ENCODE data around the gene SERPINB4.

Gene SERPINB4

GRCh38 chr18:63626431-63626830 lies 17.6 kb downstream of the SERPINB4 start:
- no peak for DNase-seq

DNA sequence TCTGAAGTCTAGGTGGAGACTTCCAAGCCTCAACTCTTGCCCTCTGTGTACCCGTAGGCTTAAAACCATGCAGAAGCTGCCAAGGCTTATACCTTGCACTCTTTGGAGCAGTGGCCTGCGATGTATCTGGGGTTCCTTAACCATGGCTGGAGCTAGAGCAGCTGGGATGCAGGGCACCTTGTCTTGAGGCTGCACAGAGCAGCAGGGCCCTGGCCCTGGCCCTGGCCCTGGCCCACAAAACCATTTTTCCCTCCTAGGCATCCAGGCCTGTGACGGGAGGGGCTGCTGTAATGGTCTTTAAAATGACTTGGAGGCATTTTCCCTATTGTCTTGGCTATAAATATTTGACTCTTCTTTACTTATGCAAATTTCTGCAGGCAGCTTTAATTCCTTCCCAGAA lies 19.2 kb downstream of the SERPINB4 start:
- no peak for DNase-seq

DNA sequence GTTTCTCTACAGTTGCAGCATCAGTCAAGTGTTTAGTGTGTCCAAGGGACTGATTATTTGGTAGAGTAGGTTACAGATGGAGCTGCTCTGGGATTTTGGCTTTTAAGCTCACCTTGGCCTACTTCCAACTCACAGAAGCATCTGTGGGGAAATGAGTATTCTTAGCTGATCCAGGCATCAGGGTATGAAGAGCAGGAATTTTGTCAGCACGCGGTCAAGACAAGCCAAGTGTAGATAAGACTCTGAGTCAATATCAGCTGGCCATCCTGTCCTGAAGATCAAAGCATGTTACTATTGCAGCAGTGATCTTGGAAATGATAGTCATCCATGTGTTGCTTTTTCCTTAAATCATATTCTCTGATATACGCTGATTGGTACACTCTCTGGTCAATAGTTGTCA lies 24.4 kb downstream of the SERPINB4 start:
- no peak for DNase-seq

DNA sequence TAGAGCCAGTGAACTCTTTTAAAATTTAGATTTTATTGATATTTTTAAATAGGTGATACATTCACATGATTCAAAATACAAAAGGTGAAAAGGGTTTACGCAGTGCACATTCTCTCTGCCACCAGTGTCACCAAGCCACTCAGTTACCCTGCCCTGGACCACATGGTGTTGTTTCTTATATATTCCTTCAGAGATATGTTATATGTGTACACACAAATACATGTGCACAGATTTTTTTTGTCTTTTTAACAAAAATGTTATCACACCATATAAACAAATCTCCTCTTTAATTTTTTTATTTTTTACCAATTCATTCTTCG lies 26.2 kb downstream of the SERPINB4 start:
- DNase-seq, result no peak

DNA sequence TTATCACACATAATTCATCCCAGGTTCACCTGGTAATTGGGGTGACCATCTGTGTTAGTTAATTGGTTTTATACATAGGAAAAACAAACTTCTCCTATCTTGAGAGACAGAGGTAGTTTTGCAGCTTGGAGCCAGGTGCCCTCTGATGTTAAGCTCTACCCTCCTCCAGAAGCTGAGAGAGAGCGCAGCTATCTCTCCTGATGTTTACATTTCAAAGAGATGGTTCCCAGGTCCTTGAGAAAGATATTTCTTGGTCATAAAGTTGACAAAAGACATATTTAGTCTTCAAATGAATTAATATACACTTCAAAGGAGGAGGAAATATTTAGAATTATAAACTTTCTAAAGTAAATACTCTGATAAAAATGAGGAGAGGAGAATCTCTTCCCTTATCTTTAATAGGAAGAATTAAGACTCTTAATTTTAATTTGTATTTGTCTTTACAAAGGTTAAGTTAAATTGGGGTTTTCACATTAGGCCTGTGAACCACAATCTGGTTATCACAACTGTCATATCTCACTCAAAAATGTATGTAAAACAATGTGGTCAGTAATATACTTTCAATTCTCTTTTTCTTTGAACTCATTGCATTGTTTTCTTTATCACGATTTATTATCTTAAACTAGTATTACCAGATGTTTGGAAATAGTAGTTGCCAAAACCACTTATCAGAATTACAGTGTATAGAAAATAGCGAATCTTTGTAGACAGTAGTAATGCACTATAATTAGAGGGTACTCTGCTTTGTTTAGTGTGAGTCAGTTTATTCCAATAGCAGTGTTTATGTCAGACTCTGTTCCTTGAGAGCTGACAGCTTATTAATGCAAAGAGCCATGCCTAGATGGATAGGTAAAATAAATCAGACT lies 26.8 kb downstream of the SERPINB4 start:
- DNase-seq, result peak; percentile 21

DNA sequence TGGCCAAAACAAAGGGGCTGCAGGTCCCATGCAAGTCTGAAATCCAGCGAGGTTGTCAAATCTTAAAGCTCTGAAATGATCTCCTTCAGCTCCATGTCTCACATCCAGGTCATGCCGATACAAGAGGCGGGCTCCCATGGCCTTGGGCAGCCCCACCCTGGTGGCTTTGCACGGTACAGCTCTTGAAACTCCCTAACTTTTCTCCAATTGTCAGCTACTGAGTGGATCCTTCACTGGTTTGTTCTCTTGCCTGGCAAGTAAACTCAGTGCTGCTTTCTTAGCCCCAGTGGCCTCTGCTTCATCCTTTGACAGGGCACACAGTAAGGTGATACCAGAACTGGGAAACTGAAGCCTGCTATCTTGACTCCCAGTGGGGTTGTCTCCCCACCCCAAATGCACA lies 30.6 kb downstream of the SERPINB4 start:
- DNase-seq, result no peak

DNA sequence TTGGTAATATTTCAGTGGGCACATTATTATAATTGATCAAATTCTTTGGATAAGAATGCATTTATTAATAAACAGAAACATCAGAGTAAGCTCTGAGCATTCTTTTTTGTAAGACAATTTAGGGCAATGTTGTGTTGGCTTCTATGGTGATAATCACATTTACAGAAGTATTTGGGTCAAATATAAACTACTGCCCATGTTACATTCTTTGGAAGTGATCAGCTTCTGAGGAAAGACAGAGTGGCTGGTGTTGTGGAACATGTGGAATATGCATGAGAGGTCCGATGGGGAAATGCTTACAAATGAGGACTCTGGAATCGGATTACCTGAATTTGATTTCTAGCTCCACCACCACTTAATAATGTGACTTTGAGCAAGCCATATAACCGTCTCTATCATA lies 37.5 kb downstream of the SERPINB4 start:
- no peak for DNase-seq

DNA sequence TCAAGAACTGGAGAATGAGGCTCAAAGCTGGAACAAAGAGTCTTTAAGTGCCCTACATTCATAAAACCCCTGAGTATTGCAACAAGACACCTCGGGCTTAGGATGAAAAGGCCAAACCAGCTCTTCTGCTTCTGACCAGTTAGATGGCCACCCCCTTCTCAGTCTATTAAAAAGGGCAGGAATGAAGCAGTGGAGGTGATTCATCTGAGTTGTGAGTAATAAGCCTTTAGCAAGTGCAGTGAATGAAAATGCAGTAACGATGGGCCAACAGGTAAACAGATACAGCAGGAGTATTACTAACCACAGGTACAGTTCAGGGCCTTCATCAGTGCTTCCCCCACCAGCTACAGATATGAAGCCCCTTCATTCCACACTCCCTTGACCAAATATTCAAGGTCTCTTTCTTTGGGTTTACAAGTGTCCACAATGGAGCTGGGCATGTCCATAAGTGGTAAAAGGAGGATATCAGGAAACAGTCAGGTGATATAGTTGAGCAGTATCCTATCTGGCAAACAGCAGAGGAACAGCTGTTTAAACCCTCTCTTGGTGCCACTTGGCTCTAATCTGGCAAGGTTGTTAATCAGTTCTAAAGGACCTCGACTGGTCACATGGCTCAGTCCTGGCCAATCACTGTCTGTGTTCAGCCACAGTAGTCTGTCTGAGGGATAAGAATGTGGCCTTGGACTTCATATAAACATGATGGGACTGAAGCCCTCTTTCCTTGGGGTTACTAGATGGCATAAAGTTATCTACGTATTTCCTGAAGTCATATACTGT lies 39.1 kb downstream of the SERPINB4 start:
- no peak for DNase-seq

DNA sequence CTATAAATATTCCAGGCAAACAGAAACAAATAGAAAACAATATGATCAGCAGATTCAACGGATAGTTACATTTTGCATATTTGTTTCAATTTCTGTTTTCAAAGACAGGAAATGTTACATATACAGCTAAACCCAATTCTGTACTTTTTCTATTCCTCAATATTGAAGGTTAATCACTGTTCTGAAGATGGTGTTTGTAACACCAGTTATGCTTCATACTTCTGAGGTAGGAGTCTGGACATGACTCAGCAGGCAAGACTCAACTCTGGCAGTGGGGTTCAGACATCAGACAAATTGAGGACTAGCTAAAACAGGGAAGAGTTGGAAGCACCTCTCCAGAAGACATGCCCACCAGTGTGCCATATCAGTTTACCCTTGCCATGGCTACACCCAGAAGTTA lies 40.3 kb downstream of the SERPINB4 start:
- DNase-seq, result no peak

- DNase-seq, result no peak
Measured at GRCh38 chr18:63603355-63603754, 40.7 kb downstream of the SERPINB4 start.

GRCh38 chr18:63596964-63597363 lies 47.1 kb downstream of the SERPINB4 start:
- DNase-seq, result no peak

- no peak for DNase-seq
Measured at GRCh38 chr18:63592471-63592870, 51.6 kb downstream of the SERPINB4 start.

DNA sequence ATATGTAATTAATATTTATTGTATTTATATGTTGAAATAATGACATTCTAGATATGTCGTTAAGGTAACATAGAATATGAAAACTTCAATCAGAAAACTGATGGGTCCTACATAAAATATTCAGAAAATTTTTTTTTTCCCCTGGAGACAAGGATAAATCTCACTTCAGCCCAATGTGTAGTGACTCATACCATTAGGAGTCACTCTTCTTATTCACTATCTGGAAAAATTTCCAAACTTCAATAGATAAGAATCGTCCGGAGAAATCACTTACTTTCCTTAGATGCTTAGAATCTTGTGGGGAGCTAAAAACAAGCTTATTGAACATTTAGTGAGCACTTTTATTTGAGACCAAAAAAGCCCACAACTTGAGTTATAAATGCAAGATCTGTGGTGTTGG lies 52.3 kb downstream of the SERPINB4 start:
- no peak for DNase-seq

GRCh38 chr18:63590966-63591695 lies 52.9 kb downstream of the SERPINB4 start:
- DNase-seq, result no peak

DNA sequence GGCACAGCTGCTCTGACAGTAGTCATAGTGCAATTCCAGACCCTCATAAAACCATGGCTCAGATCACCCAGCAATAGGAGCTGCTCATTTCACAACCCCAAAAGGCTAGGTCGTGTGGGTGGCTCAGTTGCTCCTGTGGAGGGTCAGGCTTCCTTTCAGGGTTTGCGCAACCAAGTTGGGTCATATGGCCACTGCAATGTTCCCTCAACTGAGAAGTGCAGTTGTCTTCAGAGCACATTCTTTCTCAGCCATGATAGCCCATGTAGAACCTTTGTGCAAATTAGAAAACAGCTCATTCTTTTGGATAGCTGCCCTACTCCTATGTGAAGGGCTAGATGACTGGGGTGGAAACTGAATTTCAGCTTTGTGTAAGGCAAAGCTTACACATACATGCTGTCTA lies 53.7 kb downstream of the SERPINB4 start:
- peak; percentile 27 for DNase-seq

DNA sequence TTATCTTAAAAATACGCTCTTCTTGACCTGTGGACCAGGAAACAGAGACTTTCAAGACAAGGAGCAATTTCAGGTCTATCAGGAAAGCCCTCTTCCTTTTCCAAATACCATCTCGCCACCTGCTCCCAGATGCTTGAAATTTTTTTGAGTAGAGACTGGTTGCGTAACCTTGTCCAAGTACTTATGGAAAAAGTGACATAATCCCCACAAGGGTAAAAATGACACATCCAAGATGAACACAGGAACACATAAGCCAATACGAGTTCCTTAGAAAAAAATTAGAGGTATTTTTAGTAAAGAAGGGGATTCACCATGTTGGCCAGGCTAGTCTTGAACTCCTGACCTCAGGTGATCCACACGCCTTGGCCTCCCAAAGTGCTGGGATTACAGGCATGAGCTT lies 55.1 kb downstream of the SERPINB4 start:
- DNase-seq, result no peak

All from OCI-M1 (cell line).